GM23338 (cell line): ENCODE data around the gene FHIT. TPM values are rescaled to one million over a fixed set of nuclear protein-coding genes. Genes with fewer than 3 reads are reported as not detected.

ENCODE experiments used
- ATAC-seq: fragments of 200-7000 bp; cut with Tn5 transposase; 3 replicates; pipeline ENCODE4 v1.9.1; 2020
- DNase-seq: peaks from one replicate; pipeline ENCODE4 v3.0.0-alpha.2; 2015; ENCODE audit warnings: low spot score
- H2AFZ ChIP-seq: fragments of 200-600 bp; sonication (generic); 2 replicates; pipeline ENCODE4 v1.8.0; 2016; ENCODE audit warnings: antibody characterized with exemption, mild to moderate bottlenecking, moderate library complexity
- H3F3A ChIP-seq: fragments of 200-600 bp; sonication (generic); replicated peaks from 2 replicates; pipeline ENCODE4 v1.8.0; 2017; ENCODE audit warnings: antibody characterized with exemption, mixed run types, low read depth
- H3K27ac ChIP-seq: fragments of 200-600 bp; sonication (generic); 2 replicates; pipeline ENCODE4 v1.6.1; 2016; ENCODE audit warnings: low read depth
- H3K27me3 ChIP-seq: fragments of 200-600 bp; sonication (generic); 2 replicates; pipeline ENCODE4 v1.8.0; 2016; ENCODE audit warnings: mild to moderate bottlenecking, mixed run types, moderate library complexity; ENCODE audit not compliant: insufficient read depth
- H3K36me3 ChIP-seq: fragments of 200-600 bp; sonication (generic); 2 replicates; pipeline ENCODE4 v1.8.0; 2016; ENCODE audit warnings: mild to moderate bottlenecking; ENCODE audit not compliant: insufficient read depth
- H3K4me1 ChIP-seq: fragments of 200-600 bp; sonication (generic); 2 replicates; pipeline ENCODE4 v1.8.0; 2016; ENCODE audit warnings: mild to moderate bottlenecking, moderate library complexity; ENCODE audit not compliant: insufficient read depth
- H3K4me2 ChIP-seq: fragments of 200-600 bp; sonication (generic); 2 replicates; pipeline ENCODE4 v1.7.1; 2017; ENCODE audit warnings: mixed run types
- H3K4me3 ChIP-seq: fragments of 200-600 bp; sonication (generic); 2 replicates; pipeline ENCODE4 v1.6.1; 2016; ENCODE audit warnings: mixed run types
- H3K79me2 ChIP-seq: fragments of 200-600 bp; sonication (generic); replicated peaks from 2 replicates; pipeline ENCODE4 v1.8.0; 2017; ENCODE audit warnings: mild to moderate bottlenecking; ENCODE audit not compliant: insufficient read depth
- H3K9me2 ChIP-seq: fragments of 200-600 bp; sonication (generic); 2 replicates; pipeline ENCODE4 v1.8.0; 2017; ENCODE audit not compliant: insufficient read depth
- H4K20me1 ChIP-seq: fragments of 200-600 bp; sonication (generic); replicated peaks from 2 replicates; pipeline ENCODE4 v1.8.0; 2017; ENCODE audit warnings: mild to moderate bottlenecking; ENCODE audit not compliant: insufficient read depth
- H3K27ac Mint-ChIP-seq: 2 replicates; pipeline ENCODE4 v1.8.0; 2020; ENCODE audit warnings: inconsistent platforms, mild to moderate bottlenecking, moderate library complexity, mixed read lengths
- H3K27me3 Mint-ChIP-seq: 3 replicates; pipeline ENCODE4 v1.8.0; 2022; ENCODE audit warnings: low read depth, mild to moderate bottlenecking, moderate library complexity, mixed read lengths, inconsistent platforms; ENCODE audit not compliant: insufficient read depth, poor library complexity
- H3K36me3 Mint-ChIP-seq: 3 replicates; pipeline ENCODE4 v1.8.0; 2021; ENCODE audit warnings: low read depth, mild to moderate bottlenecking, inconsistent platforms, moderate library complexity, mixed read lengths
- H3K4me1 Mint-ChIP-seq: 3 replicates; pipeline ENCODE4 v1.8.0; 2020; ENCODE audit warnings: mild to moderate bottlenecking, inconsistent platforms, mixed read lengths
- H3K4me3 Mint-ChIP-seq: 3 replicates; pipeline ENCODE4 v1.8.0; 2021; ENCODE audit warnings: moderate library complexity, mild to moderate bottlenecking, inconsistent platforms, mixed read lengths
- H3K9me3 Mint-ChIP-seq: 3 replicates; pipeline ENCODE4 v1.8.0; 2020; ENCODE audit warnings: moderate library complexity, mild to moderate bottlenecking, inconsistent platforms, mixed read lengths
- CREB1 ChIP-seq: fragments of 250-450 bp; sonication (Bioruptor Pico); IDR thresholded peaks from 2 replicates; pipeline ENCODE4 v1.5.0; 2020; ENCODE audit warnings: low read depth, mild to moderate bottlenecking, moderate library complexity
- EZH2 ChIP-seq: fragments of 200-600 bp; sonication (generic); IDR thresholded peaks from one replicate; pipeline ENCODE4 v1.8.0; 2017; ENCODE audit warnings: antibody characterized with exemption, mild to moderate bottlenecking, low read depth; ENCODE audit not compliant: unreplicated experiment
- JUNB ChIP-seq: IDR thresholded peaks from one replicate; pipeline ENCODE4 v1.6.1; 2016; ENCODE audit warnings: antibody characterized with exemption; ENCODE audit not compliant: unreplicated experiment
- POLR2AphosphoS5 ChIP-seq: IDR thresholded peaks from 2 replicates; pipeline ENCODE4 v1.6.1; 2016; ENCODE audit warnings: antibody characterized with exemption, low read depth
- STAT1 ChIP-seq: IDR thresholded peaks from one replicate; pipeline ENCODE4 v1.6.1; 2016; ENCODE audit warnings: antibody characterized with exemption; ENCODE audit not compliant: unreplicated experiment
- ZNF114 ChIP-seq: fragments of 250-450 bp; sonication (Bioruptor Pico); IDR thresholded peaks from 2 replicates; pipeline ENCODE4 v1.5.0; 2020; ENCODE audit warnings: mild to moderate bottlenecking, moderate library complexity
- polyA plus RNA-seq: library from polyadenylated mRNA; unstranded; fragments of >200 nt; fragmentation: Nextera tagmentation; extraction: Ambion mirVana; gene quantifications from 2 replicates; pipeline ENCODE4 v1.2.1, GENCODE V29; 2016
- total RNA-seq: library from RNA; depleted of rRNA; stranded (reverse); fragments of >200 nt; shearing (Covaris generic); gene quantifications from 2 replicates; pipeline ENCODE4 v1.2.3, GENCODE V29; 2014
- TF ChIP-seq, protein P1 (sequence below): IDR thresholded peaks from one replicate; pipeline ENCODE4 v1.6.1; 2018; ENCODE audit warnings: antibody characterized with exemption; ENCODE audit not compliant: unreplicated experiment
- TF ChIP-seq, protein P2 (sequence below), 2 experiments: fragments of 200-600 bp in 1 of 2; sonication (generic) in 1 of 2; conservative IDR thresholded peaks; 2 replicates each; pipeline versions ENCODE4 v1.5.1 to v1.6.1; 2016 to 2017; ENCODE audit warnings: antibody characterized with exemption in 2 of 2, low read depth in 2 of 2, mild to moderate bottlenecking in 2 of 2, moderate library complexity in 1 of 2
- TF ChIP-seq, protein P3 (sequence below): IDR thresholded peaks from 2 replicates; pipeline ENCODE4 v1.6.1; 2016; ENCODE audit warnings: antibody characterized with exemption

Gene FHIT
- total and polyA plus RNA-seq, 2 experiments from 2014 or later = 3.0 to 8.3 TPM

- Histone ChIP-seq H3F3A (no peaks in the 10 kb centered on the region), H3K36me3 (no peaks in the 10 kb centered on the region), H3K4me3 (no peak overlapping the region), H3K27me3 (no peaks in the 10 kb centered on the region), H3K79me2 (no peaks in the 10 kb centered on the region), H3K27ac (no peak overlapping the region), H3K4me1 (no peaks in the 10 kb centered on the region), H2AFZ (no peak overlapping the region), H3K9me2 (no peaks in the 10 kb centered on the region), H3K4me2 (no peak overlapping the region), H4K20me1 (no peaks in the 10 kb centered on the region)
- no peak overlapping the region for H3K4me3 Mint-ChIP-seq
- H3K27ac Mint-ChIP-seq = no peak overlapping the region
- H3K27me3 Mint-ChIP-seq = no peaks in the 10 kb centered on the region
- DNase-seq = no peak
- ATAC-seq = no peak
- H3K9me3 Mint-ChIP-seq = no peaks in the 10 kb centered on the region
- TF ChIP-seq POLR2AphosphoS5 (no peak), CREB1 (CRISPR knock-in tag) (no peak), EZH2 (no peak)
- TF ChIP-seq, protein P1, sequence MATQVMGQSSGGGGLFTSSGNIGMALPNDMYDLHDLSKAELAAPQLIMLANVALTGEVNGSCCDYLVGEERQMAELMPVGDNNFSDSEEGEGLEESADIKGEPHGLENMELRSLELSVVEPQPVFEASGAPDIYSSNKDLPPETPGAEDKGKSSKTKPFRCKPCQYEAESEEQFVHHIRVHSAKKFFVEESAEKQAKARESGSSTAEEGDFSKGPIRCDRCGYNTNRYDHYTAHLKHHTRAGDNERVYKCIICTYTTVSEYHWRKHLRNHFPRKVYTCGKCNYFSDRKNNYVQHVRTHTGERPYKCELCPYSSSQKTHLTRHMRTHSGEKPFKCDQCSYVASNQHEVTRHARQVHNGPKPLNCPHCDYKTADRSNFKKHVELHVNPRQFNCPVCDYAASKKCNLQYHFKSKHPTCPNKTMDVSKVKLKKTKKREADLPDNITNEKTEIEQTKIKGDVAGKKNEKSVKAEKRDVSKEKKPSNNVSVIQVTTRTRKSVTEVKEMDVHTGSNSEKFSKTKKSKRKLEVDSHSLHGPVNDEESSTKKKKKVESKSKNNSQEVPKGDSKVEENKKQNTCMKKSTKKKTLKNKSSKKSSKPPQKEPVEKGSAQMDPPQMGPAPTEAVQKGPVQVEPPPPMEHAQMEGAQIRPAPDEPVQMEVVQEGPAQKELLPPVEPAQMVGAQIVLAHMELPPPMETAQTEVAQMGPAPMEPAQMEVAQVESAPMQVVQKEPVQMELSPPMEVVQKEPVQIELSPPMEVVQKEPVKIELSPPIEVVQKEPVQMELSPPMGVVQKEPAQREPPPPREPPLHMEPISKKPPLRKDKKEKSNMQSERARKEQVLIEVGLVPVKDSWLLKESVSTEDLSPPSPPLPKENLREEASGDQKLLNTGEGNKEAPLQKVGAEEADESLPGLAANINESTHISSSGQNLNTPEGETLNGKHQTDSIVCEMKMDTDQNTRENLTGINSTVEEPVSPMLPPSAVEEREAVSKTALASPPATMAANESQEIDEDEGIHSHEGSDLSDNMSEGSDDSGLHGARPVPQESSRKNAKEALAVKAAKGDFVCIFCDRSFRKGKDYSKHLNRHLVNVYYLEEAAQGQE = no peak
- TF ChIP-seq, protein P2, sequence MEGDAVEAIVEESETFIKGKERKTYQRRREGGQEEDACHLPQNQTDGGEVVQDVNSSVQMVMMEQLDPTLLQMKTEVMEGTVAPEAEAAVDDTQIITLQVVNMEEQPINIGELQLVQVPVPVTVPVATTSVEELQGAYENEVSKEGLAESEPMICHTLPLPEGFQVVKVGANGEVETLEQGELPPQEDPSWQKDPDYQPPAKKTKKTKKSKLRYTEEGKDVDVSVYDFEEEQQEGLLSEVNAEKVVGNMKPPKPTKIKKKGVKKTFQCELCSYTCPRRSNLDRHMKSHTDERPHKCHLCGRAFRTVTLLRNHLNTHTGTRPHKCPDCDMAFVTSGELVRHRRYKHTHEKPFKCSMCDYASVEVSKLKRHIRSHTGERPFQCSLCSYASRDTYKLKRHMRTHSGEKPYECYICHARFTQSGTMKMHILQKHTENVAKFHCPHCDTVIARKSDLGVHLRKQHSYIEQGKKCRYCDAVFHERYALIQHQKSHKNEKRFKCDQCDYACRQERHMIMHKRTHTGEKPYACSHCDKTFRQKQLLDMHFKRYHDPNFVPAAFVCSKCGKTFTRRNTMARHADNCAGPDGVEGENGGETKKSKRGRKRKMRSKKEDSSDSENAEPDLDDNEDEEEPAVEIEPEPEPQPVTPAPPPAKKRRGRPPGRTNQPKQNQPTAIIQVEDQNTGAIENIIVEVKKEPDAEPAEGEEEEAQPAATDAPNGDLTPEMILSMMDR (conservative IDR thresholded peaks at IDR 0.05; ENCODE audit: low read depth in 2 of 2) = no peak
- no peaks in the 10 kb centered on the region for H3K36me3 Mint-ChIP-seq
- no peaks in the 10 kb centered on the region for H3K4me1 Mint-ChIP-seq
These were observed 1228.1 kb downstream of the FHIT start for GRCh38 chr3:60023189-60023588.

DNA sequence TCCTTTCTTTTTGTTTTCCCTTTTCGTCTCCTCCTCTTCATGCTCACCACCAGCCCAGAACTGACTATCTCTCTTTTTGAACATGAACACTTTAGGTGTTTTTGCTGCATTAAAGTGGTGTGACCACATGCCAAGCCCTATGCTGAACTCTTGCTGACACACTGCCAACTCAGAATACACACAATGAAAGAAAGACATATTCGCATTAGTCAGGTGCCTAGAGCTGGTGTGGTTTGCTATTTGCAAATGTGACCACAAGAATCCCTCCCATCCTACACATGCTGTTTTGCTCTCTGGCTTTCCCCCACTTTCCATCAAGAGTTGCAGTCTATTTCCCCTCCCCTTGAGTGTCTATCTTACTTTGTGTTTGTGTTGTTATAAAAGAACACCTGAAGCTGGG is 1233.6 kb downstream of the FHIT start:
- H3K4me3 Mint-ChIP-seq = no peak overlapping the region
- H3K9me2 ChIP-seq = peaks cover 14% of the 10 kb centered on the region; the same call in 1 of the 2 replicates
- H3K4me1 Mint-ChIP-seq = peaks cover 3% of the 10 kb centered on the region; the same call in 2 of the 3 replicates
- H3K27me3 Mint-ChIP-seq = no peaks in the 10 kb centered on the region
- no peaks in the 10 kb centered on the region for H3K36me3 ChIP-seq
- no peaks in the 10 kb centered on the region for H3K9me3 Mint-ChIP-seq
- no peaks in the 10 kb centered on the region for H3F3A ChIP-seq
- ATAC-seq (no peak), DNase-seq (no peak)
- H2AFZ ChIP-seq = no peak overlapping the region
- no peak overlapping the region for H3K27ac Mint-ChIP-seq
- no peaks in the 10 kb centered on the region for H3K27me3 ChIP-seq
- no peak overlapping the region for H3K4me2 ChIP-seq
- no peak overlapping the region for H3K4me3 ChIP-seq
- no peaks in the 10 kb centered on the region for H3K36me3 Mint-ChIP-seq
- H3K79me2 ChIP-seq = no peaks in the 10 kb centered on the region
- H4K20me1 ChIP-seq = no peaks in the 10 kb centered on the region
- no peaks in the 10 kb centered on the region for H3K4me1 ChIP-seq
- H3K27ac ChIP-seq = no peak overlapping the region
- TF ChIP-seq STAT1 = no peak
- TF ChIP-seq, protein P3, sequence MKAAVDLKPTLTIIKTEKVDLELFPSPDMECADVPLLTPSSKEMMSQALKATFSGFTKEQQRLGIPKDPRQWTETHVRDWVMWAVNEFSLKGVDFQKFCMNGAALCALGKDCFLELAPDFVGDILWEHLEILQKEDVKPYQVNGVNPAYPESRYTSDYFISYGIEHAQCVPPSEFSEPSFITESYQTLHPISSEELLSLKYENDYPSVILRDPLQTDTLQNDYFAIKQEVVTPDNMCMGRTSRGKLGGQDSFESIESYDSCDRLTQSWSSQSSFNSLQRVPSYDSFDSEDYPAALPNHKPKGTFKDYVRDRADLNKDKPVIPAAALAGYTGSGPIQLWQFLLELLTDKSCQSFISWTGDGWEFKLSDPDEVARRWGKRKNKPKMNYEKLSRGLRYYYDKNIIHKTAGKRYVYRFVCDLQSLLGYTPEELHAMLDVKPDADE = no peak
- TF ChIP-seq CREB1 (CRISPR knock-in tag) = no peak
- no peak for TF ChIP-seq POLR2AphosphoS5
- no peak for TF ChIP-seq ZNF114 (CRISPR knock-in tag)
- no peak for TF ChIP-seq JUNB
- TF ChIP-seq, protein P1 = no peak
